Peyer's patch (tissue), 4 donors: ENCODE results near the gene AMER3.

Experiments used
- CTCF ChIP-seq, 6 experiments: fragments of 450-650 bp in 4 of 6; fragments of 200-600 bp in 2 of 6; sonication (generic) in 1 of 6; IDR thresholded peaks; one replicate each; pipeline ENCODE4 v1.5.1; 2017 to 2019; ENCODE audit warnings: antibody characterized with exemption in 6 of 6, mild to moderate bottlenecking in 3 of 6, moderate library complexity in 1 of 6
- POLR2A ChIP-seq, 2 donors: fragments of 450-650 bp; IDR thresholded peaks; one replicate each; pipeline ENCODE4 v1.5.1; 2017; ENCODE audit warnings: antibody characterized with exemption in 2 of 2, mild to moderate bottlenecking in 2 of 2, moderate library complexity in 2 of 2

DNA sequence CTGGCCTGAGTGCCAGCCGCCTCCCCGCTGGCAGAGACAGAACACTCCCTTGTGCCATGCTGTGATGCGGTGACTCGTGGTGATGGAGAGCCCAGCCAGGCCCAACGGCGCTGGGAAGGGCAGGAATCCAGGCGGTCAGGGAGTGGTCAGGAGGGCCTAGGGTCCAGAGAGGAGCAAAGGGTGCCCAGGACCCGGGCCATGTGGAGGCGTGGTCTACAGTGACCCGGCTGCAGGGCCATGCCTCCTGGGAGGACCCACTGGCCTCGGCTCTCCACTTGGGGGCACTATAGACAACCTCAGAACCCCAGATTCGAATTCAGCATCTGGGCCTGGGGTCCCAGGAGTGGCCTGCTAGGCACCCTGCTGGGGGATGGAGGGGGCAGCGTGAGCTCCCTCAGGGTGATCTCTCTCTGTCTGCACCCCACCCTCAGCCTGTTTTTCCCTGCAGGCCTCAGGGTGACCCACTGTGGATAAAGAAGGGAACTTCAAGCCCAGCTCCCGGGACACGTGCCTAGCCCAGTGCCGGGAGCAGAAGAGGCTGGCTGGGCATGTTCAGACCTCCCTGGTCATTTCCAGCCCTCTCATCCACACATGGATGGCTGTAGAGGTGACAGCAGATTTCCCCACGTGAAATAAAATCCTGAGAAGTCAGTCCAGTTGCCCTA is 13.0 kb downstream of the AMER3 start:
- no peak for TF ChIP-seq POLR2A (IDR thresholded peaks at IDR 0.05)
- TF ChIP-seq CTCF (IDR thresholded peaks at IDR 0.05) = no peak
